HG03558 (cell line): ENCODE measurements around the gene PAQR4.
"Not testable (repeated sequence)": the region's sequence is repeated elsewhere in the genome, so short reads cannot be mapped to it uniquely, and the experiment has no call there.

Experiments used
- ATAC-seq: cut with Tn5 transposase; IDR thresholded peaks from one replicate; pipeline ENCODE4 v1.9.1; 2021; ENCODE audit warnings: moderate number of reproducible peaks; ENCODE audit not compliant: unreplicated experiment; ENCODE audit errors: extremely low read depth

PAQR4 gene

DNA sequence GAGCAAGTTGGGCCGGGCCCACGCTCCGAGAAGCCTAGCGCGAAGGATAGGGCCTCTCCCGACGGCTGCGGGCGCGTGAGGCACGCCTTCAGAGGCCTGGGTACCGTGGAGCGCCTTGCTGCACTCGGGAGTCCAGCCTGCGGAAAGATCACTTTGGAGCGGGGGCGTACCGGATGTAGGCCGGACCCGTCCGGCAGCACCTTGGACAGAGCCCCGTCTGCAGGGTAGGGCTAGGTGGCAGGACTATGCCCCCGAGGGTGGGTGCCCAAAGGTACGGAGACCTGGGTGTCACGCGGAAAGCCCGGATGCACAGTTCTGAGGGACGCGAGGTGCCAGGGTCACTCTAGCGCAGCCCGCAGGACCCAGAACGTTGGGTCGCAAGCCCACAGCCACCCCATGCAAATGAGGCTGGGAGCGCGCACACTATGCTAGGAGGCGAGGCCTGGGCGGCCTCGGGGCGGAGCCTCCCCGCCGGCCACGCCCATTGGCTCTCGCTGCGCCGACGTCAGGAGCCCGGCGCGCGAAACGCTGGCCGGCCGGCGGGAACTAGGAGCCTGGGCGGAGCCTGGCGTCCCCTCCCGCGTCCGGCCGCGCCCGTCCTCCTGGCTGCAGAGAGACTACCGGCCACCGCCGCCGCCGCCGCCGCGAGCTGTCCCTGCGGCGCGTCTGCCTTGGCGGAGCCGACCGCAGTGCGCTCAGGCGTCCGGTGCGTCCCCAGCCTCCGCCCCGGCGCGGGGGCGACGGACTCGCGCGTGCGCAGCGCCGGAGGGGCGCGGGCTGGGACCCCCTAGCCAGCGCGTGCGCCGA is at the start of gene PAQR4:
PAQR4 (plus strand) TSS at position 611 of the 807 bp plus-strand sequence. CDS start 327 bp downstream, outside the sequence.
- peak; percentile 58 for ATAC-seq

- ATAC-seq, result no peak
These were observed 49.5 kb upstream of the PAQR4 start for GRCh38 chr16:2919511-2920255.

DNA sequence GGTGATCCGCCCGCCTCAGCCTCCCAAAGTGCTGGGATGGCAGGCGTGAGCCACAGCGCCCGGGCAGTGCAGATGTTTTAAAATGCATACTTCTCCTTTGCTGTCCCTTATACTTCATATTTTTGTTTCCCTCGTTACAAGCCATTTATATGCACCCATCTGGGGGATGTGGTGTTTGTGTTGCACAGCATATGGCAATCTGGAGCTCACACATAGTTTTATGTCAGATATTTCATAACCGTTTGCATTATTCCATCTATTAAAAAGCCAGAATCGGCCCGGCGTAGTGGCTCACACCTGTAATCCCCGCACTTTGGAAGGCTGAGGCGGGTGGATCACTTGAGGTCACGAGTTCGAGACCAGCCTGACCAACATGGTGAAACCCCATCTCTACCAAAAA is 45.7 kb upstream of the PAQR4 start:
- ATAC-seq, result no peak

GRCh38 chr16:2924901-2925755 is 44.0 kb upstream of the PAQR4 start:
- no peak for ATAC-seq

GRCh38 chr16:2925951-2926649 is 43.0 kb upstream of the PAQR4 start:
- no peak for ATAC-seq

- ATAC-seq, result no peak
These were observed 42.5 kb upstream of the PAQR4 start for GRCh38 chr16:2926650-2926999.

DNA sequence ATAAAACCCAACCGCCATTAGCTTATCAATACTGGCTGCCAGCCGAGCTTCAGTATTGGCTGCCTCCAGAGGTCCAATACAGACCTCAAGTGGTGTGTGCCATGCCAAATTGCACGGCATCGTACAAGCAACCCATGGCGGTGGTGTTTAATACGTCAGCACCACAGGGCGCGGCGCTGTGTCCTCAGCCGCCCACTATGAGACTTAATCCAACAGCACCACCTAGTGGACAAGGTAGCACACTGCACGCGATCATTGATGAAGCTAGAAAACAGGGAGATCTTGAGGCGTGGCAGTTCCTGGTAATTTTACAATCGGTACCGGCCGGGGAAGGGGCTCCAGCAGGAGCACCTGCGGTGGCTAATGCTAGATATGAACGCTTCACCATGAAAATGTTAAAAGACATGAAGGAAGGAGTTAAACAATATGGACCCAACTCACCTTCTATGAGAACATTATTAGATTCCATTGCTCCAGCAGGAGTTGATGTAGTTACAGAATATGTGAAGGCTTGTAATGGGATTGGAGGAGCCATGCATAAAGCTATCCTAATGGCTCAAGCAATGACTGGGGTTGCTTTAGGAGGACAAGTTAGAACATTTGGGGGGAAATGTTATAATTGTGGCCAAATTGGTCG is 42.0 kb upstream of the PAQR4 start:
- no peak for ATAC-seq

DNA sequence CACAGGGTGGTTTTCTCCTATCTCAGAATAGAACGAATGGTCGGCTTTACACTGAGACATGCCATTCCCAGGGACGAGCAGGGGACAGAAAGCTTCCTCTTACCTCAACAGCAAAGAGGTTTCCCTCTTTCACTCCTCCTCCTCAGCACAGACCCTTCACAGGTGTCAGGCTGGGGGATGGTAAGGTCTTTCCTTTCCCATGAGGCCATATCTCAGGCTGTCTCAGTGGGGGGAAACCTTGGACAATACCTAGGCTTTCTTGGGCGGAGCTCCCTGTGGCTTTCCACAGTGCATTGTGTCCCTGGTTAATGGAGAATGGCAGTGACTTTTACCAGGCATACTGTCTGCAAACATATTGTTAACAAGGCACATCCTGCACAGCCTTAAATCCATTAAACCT is 41.0 kb upstream of the PAQR4 start:
- ATAC-seq, result not testable (repeated sequence)

GRCh38 chr16:2928796-2929195 is 40.4 kb upstream of the PAQR4 start:
- ATAC-seq, result no peak

DNA sequence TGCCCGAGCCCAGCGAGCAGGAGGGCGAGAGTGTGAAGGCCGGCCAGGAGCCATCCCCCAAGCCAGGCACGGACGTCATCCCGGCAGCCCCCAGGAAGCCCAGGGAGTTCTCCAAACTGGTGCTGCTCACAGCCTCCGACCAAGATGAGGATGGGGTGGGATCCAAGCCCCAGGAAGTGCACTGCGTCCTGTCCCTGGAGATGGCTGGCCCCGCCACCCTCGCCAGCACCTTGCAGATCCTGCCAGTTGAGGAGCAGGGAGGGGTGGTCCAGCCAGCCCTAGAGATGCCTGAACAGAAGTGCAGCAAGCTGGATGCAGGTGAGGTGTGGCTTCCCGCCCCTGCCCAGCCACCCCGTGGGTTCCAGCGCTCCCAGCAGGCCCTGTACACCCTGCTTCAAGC is 39.5 kb upstream of the PAQR4 start:
- ATAC-seq, result no peak

DNA sequence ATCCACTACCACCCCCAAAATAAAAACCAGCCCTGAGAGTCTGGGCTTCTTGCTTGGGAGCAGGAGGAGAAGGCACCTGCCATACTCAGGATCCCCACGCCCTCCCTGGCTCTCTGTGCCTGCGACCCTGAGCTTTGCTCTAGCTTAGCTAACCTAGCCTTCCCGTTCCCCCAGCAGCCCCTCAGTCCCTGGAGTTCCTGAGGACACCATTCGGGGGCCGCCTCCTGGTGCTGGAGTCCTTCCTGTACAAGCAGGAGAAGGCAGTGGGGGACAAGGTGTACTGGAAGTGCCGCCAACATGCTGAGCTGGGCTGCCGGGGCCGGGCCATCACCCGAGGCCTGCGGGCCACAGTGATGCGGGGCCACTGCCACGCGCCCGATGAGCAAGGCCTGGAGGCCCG is 38.9 kb upstream of the PAQR4 start:
- ATAC-seq, result no peak

DNA sequence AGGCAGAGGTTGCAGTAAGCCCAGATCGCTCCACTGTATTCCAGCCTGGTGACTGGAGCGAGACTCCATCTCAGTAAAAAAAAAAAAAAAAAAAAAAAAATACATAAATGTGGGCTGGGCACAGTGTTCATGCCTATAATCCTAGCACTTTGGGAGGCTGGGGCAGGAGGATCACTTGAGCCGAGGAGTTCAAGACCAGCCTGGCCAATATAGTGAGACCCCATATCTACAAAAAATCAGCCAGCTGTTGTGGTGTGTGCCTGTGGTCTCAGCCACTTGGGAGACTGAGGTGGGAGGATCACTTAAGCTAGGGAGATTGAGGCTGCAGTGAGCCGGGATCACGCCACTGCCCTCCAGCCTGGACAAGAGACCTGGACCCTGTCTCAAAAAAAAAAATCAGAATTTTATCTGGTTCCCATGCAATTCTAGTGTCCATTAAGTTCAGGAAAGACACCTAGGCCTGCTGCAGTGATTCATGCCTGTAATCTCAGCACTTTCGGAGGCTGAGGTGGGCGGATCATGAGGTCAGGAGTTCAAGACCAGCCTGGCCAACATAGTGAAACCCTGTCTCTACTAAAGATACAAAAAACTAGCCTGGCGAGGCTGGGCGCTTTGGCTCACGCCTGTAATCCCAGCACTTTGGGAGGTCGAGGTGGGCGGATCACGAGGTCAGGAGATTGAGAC is 37.8 kb upstream of the PAQR4 start:
- not testable (repeated sequence) for ATAC-seq

- ATAC-seq, result no peak
These were observed 36.0 kb upstream of the PAQR4 start for GRCh38 chr16:2933136-2933535.

GRCh38 chr16:2933701-2934100 is 35.4 kb upstream of the PAQR4 start:
- no peak for ATAC-seq

- ATAC-seq, result no peak
These were observed 34.7 kb upstream of the PAQR4 start for GRCh38 chr16:2934450-2934849.

DNA sequence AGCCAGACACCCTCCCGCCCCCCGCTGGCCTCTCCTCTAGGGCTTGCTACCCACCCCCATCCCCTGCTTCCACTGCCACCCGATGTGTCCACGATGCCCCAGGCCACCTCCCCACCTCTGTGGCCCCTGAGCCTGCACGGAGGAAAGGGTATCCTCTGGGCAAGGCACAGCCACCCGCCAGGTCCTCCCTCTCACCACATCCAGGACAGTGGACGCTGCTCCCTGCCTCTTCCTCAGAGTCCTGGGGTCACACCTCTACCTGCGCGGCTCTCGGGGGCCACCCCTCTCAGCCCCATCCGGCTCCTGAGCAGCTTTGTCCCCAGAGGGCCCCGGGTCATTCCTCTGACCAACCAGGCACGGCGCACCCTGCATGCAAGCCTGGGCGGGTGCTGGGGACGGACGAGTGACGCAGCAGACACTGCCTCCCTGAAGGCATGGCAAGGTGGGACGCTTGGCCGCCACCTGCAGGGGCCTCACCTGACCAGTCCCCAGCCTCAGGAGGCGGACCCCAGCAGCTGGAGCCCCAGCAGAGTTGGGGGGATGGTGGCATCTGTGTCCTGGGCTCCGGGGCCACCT is 32.6 kb upstream of the PAQR4 start:
- no peak for ATAC-seq

GRCh38 chr16:2937170-2937569 is 32.0 kb upstream of the PAQR4 start:
- ATAC-seq, result no peak

DNA sequence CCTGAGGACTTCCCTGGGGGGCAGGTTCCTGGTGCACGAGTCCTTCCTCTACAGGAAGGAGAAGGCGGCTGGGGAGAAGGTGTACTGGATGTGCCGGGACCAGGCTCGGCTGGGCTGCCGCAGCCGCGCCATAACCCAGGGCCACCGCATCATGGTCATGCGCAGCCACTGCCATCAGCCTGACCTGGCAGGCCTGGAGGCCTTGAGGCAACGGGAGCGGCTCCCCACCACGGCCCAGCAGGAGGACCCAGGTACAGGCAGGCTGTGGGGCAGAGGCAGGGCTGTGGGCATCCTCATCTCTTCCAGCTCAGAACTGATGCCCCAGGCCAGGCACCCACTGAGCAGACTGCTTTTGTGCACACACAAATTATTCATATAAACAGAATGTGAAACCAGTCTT is 30.9 kb upstream of the PAQR4 start:
- no peak for ATAC-seq

DNA sequence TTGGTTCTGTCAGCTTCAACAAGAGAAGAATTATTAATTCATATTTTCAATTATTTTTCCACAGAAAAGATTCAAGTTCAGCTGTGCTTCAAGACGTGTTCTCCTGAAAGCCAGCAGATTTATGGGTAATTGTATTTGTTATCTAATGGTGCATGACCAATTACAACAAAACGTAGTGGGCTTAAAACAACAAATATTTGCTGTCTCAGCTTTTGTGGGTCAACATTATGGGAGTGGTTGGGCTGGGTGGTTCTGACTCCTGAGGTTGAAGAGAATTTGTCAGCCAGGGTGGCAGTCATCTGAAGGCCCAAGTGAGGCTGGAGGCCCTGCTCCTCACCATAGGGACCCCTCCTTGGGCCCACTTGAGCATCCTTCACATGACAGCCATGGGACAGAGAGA is 29.2 kb upstream of the PAQR4 start:
- ATAC-seq, result no peak
